GM18502 (cell line): ENCODE measurements around the gene UBE3C.
"Not testable (repeated sequence)": the region's sequence is repeated elsewhere in the genome, so short reads cannot be mapped to it uniquely, and the experiment has no call there.

ENCODE experiments used
- ATAC-seq: cut with Tn5 transposase; IDR thresholded peaks from one replicate; pipeline ENCODE4 v1.9.1; 2021; ENCODE audit warnings: mild to moderate bottlenecking; ENCODE audit not compliant: unreplicated experiment, poor library complexity

The UBE3C gene

GRCh38 chr7:157228864-157229422 is 90.2 kb downstream of the UBE3C start:
- ATAC-seq = no peak

- ATAC-seq = no peak
These were observed 95.0 kb downstream of the UBE3C start for GRCh38 chr7:157233677-157234076.

GRCh38 chr7:157234271-157234670 is 95.5 kb downstream of the UBE3C start:
- no peak for ATAC-seq

GRCh38 chr7:157235357-157236333 is 96.9 kb downstream of the UBE3C start:
- no peak for ATAC-seq

- no peak for ATAC-seq
These were observed 99.4 kb downstream of the UBE3C start for GRCh38 chr7:157238087-157238486.

- ATAC-seq = no peak
These were observed 101.0 kb downstream of the UBE3C start for GRCh38 chr7:157239571-157240270.

GRCh38 chr7:157241631-157242030 is 102.9 kb downstream of the UBE3C start:
- no peak for ATAC-seq

GRCh38 chr7:157244516-157245294 is 106.0 kb downstream of the UBE3C start:
- no peak for ATAC-seq

GRCh38 chr7:157246052-157246451 is 107.3 kb downstream of the UBE3C start:
- ATAC-seq = no peak

GRCh38 chr7:157248659-157249058 is 109.9 kb downstream of the UBE3C start:
- no peak for ATAC-seq

- peak; percentile 75 for ATAC-seq
These were observed 112.0 kb downstream of the UBE3C start for GRCh38 chr7:157250605-157251228.

GRCh38 chr7:157251817-157252216 is 113.1 kb downstream of the UBE3C start:
- not testable (repeated sequence) for ATAC-seq

GRCh38 chr7:157253850-157254249 is 115.1 kb downstream of the UBE3C start:
- ATAC-seq = no peak

GRCh38 chr7:157254781-157255180 is 116.1 kb downstream of the UBE3C start:
- ATAC-seq = not testable (repeated sequence)

- ATAC-seq = no peak
These were observed 116.5 kb downstream of the UBE3C start for GRCh38 chr7:157255201-157255606.

- ATAC-seq = no peak
These were observed 124.4 kb downstream of the UBE3C start for GRCh38 chr7:157263156-157263555.

- no peak for ATAC-seq
These were observed 126.3 kb downstream of the UBE3C start for GRCh38 chr7:157265051-157265450.

- no peak for ATAC-seq
These were observed 127.5 kb downstream of the UBE3C start for GRCh38 chr7:157266272-157266671.

- ATAC-seq = no peak
These were observed 128.8 kb downstream of the UBE3C start for GRCh38 chr7:157267516-157267915.

- no peak for ATAC-seq
These were observed 129.2 kb downstream of the UBE3C start for GRCh38 chr7:157267956-157268355.
